Measurements from ENCODE around the gene THOC3. TPM values are rescaled to one million over a fixed set of nuclear protein-coding genes. Genes with fewer than 3 reads are reported as not detected.
"Not testable (repeated sequence)": the region's sequence is repeated elsewhere in the genome, so short reads cannot be mapped to it uniquely, and the experiment has no call there.

Gene THOC3
- total and polyA plus RNA-seq, 7 donors = 5.9 to 15.0 (median 10.6) TPM

DNA sequence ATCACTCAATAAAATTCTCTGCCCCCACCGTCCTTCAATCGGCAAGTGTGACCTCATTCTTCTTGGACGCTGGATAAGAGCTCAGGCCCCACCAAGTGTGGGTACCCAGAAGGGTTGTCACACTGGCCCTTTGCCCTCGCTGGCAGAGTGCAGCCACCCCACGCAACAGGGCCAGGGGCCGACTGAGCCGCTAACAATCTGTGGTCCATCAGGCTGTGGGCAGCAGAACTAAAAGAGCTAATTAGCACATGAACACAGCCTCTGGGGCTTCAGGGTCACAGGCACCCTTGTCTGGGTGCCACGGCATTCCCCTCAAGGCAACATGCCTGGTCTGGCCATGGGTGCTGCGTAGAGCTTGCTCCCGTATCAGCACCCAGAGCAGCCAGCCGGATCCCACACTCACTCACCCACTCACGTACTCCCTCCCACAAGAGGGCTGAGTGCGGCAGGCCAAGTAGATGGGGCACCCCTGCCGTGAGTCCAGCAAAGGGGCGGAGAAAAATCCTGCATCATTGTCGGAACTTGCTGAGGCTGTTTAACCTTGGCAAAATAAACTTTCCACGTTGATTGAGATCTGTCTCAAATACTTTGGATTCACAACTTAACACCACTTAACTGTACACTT, 11.4 kb upstream of the THOC3 start:
- not testable (repeated sequence) for H3K4me3 ChIP-seq

DNA sequence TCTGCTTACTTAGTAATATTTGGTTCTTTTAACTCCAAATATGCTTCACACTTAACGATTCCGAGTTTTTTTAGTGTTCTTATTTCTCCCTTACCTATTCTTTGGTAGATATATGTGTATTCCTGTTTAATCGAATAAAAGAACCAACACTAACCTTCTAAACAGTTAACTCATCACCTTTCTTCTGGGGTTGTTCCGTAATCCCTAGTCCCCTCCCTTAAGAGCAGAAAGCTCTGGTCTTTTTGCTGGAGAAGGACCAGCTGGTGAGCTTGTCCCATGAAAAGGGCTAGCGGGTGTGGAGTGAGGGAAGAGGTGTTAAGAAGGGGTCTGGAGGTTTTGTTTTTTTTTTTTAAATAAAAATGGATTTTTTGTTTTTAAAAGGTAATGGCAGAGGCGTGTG, 266 bp upstream of the THOC3 start:
- 5 to 9% (median 8%) methylated on average over 4 of the region's 6 CpGs for WGBS, 3 donors
- H3K27me3 ChIP-seq (ENCODE audit: insufficient read depth in 3 of 3, low read length in 2 of 3); H3K4me1 ChIP-seq; H3K9me3 ChIP-seq; H3K36me3 ChIP-seq (ENCODE audit: insufficient read depth in 1 of 2, low read depth in 1 of 2); DNase-seq; H3K27ac ChIP-seq; intact Hi-C loops (cut with DNase I): not testable (repeated sequence)
- H3K4me3 ChIP-seq = peak overlapping the region; percentile 75
- peak in 3 of 4 donors; percentile 26 to 59 (median 34) for ATAC-seq

More for the DNA sequence above, 11.4 kb upstream of the THOC3 start:
- intact Hi-C loops (cut with DNase I); H3K27ac ChIP-seq; H3K9me3 ChIP-seq; DNase-seq; H3K4me1 ChIP-seq; H3K27me3 ChIP-seq (ENCODE audit: insufficient read depth in 3 of 3, low read length in 2 of 3); ATAC-seq; H3K36me3 ChIP-seq (ENCODE audit: insufficient read depth in 1 of 2, low read depth in 1 of 2): not testable (repeated sequence)
- 59 to 82% (median 82%) methylated on average over 4 to 5 of the region's 17 CpGs for WGBS, 3 donors

DNA sequence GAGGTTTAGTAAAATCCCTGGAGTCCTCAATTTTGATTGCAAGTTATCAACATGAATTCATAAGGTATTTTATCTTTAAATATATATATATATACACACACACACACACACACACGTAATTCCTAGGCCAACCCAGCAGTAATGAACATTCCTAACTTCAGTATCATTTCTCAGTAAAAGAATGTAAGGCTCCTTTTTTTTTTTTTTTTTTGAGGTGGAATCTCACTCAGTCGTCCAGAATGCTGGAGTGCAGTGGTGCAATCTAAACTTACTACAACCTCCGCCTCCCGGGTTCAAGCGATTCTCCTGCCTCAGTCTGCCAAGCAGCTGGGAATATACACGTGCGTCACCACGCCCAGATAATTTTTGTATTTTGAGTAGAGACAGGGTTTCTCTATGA, 5.8 kb downstream of the THOC3 start:
- H3K4me3 ChIP-seq; intact Hi-C loops (cut with DNase I); ATAC-seq; DNase-seq; H3K9me3 ChIP-seq; H3K4me1 ChIP-seq; H3K27me3 ChIP-seq (ENCODE audit: insufficient read depth in 3 of 3, low read length in 2 of 3); H3K27ac ChIP-seq: not testable (repeated sequence)
- peaks cover 0 to 10% of the 10 kb centered on the region in 2 donors for H3K36me3 ChIP-seq (ENCODE audit: insufficient read depth in 1 of 2, low read depth in 1 of 2)
- 82 to 91% (median 90%) methylated on average over 4 to 5 of the region's 8 CpGs for WGBS, 3 donors

DNA sequence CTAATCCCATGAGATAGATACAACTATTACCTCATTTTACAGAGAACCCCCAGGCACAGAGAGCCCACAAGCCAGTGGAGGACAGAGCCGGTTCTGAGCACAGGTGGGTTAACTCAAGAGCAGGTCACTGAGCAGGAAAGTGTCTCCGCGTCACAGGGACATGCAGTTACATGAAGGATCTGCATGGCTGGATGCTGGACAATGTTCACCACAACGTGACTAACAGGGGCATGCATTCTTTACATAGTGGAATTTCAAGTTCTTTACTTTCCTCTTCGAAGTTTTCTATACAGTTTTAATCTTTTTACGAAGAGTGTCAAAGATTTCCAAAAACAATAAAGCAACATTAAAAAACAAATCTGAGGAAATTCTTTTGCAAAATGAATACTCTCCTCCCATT, 7.9 kb downstream of the THOC3 start:
- H3K27me3 ChIP-seq (ENCODE audit: insufficient read depth in 3 of 3, low read length in 2 of 3); H3K9me3 ChIP-seq; ATAC-seq; H3K27ac ChIP-seq; H3K4me3 ChIP-seq; H3K4me1 ChIP-seq; DNase-seq; intact Hi-C loops (cut with DNase I): not testable (repeated sequence)
- 78 to 96% (median 88%) methylated on average over 3 to 6 of the region's 6 CpGs for WGBS, 3 donors
- H3K36me3 ChIP-seq (ENCODE audit: insufficient read depth in 1 of 2, low read depth in 1 of 2) = peaks cover 0 to 10% of the 10 kb centered on the region in 2 donors

DNA sequence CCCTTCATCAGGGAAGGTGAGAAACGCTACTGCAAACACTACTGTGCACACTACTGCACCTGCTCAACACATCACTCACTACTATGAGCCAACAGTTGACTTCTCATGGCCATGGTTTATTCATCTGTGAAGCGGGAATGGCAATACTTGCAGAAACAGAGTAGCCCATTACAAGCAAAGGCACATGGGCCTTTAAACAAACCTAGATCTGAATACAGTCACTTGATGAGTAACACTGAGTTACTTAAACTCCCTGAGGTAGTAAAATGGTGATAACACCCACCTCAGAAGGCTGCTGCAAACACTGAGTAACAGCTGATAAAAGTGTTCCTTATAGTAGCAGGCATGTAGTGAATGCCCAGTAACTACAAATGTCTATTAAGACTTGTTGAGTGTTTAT, 9.6 kb downstream of the THOC3 start:
- H3K4me1 ChIP-seq; intact Hi-C loops (cut with DNase I): not testable (repeated sequence)

DNA sequence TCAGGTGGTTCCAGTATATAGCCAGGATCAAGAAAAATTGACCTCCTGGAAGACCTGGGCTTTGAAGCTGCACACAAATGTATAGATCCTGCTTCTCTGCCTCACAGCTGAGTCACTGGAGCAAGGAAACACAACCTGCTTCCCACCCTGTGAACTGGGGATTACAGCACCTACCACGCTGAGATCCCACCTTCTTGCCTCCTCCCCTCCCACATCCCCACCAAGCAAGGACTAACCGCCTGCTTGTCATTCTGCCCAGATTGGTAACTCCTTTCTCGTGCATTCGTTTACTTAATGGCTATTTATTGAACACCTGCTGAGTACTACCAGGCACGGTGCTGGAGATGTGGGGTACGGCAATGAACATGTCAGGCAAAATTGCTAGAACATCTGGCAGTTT, 14.0 kb downstream of the THOC3 start:
- H3K36me3 ChIP-seq (ENCODE audit: insufficient read depth in 1 of 2, low read depth in 1 of 2); intact Hi-C loops (cut with DNase I); ATAC-seq; H3K27ac ChIP-seq; DNase-seq; H3K4me3 ChIP-seq; H3K9me3 ChIP-seq; H3K27me3 ChIP-seq (ENCODE audit: insufficient read depth in 3 of 3, low read length in 2 of 3); H3K4me1 ChIP-seq: not testable (repeated sequence)
- WGBS, 3 donors = 71 to 78% (median 77%) methylated on average over 4 of the region's 6 CpGs

More for the DNA sequence above, 9.6 kb downstream of the THOC3 start:
- 81 to 95% (median 91%) methylated on average over 2 of the region's 2 CpGs for WGBS, 3 donors
- H3K36me3 ChIP-seq (ENCODE audit: insufficient read depth in 1 of 2, low read depth in 1 of 2); H3K4me3 ChIP-seq; ATAC-seq; H3K27ac ChIP-seq; H3K27me3 ChIP-seq (ENCODE audit: insufficient read depth in 3 of 3, low read length in 2 of 3); DNase-seq; H3K9me3 ChIP-seq: not testable (repeated sequence)

DNA sequence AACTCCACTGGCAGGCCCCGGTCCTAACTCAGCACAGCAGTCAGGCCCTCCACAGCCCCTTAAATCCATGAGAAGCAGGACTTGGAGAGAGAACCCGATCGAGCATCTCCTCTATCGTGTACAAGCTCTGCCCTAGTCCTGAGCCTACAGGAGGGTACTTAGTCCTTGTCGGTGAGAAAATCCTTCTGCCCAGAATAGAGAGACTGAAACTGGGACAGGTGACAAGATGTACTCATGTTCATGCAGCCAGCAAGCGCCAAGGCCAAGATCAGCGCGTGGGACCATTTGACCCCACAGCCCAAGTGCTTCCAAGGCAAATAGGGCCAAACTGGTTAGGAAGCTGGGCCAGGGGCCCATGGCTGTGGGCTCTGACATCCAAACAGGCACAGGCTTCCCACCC, 15.3 kb downstream of the THOC3 start:
- intact Hi-C loops (cut with DNase I); DNase-seq; H3K36me3 ChIP-seq (ENCODE audit: insufficient read depth in 1 of 2, low read depth in 1 of 2); H3K4me1 ChIP-seq; H3K27me3 ChIP-seq (ENCODE audit: insufficient read depth in 3 of 3, low read length in 2 of 3); H3K9me3 ChIP-seq; H3K27ac ChIP-seq; H3K4me3 ChIP-seq: not testable (repeated sequence)
- peak in 3 of 4 donors; percentile 46 to 73 (median 66) for ATAC-seq
- WGBS, 3 donors = 58 to 80% (median 59%) methylated on average over 3 to 5 of the region's 8 CpGs

DNA sequence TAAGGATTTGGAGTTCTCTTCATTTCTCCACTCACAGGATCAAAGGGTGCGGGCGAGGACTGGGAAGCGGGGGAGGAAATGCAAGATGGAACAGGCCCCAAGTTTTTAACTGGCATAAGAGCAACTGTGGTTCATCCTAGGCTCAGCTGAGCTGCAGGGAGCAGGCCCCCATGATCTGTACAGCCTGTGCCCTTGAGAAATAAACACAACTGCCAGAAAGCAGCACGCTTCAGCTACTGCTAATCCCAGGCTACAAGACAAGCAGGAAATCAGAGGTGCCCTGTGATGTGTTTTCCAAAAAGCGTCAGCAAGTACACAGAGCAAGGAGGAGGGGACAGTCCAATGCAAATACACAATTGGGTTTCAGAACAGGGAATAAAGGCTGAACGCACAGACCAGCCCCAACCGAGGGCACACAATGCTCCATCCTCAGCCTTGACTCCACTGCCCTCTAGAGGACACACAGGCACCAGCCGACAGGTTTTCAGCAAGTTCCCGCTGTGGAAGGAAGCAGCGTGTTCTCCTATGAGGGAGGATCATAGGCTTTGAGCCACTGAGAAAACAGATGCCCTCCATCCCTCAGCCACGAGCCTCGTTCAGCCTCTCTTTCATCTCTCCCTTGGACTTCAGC, 16.7 kb downstream of the THOC3 start:
- H3K36me3 ChIP-seq (ENCODE audit: insufficient read depth in 1 of 2, low read depth in 1 of 2); H3K27me3 ChIP-seq (ENCODE audit: insufficient read depth in 3 of 3, low read length in 2 of 3); DNase-seq; H3K4me1 ChIP-seq; intact Hi-C loops (cut with DNase I); H3K27ac ChIP-seq; H3K4me3 ChIP-seq; H3K9me3 ChIP-seq: not testable (repeated sequence)
- 90 to 100% methylated on average over 2 to 3 of the region's 12 CpGs; no CpG with 5 or more reads in 1 of the 3 donors for WGBS, 3 donors
- peak; percentile 84 to 93 (median 88) for ATAC-seq

DNA sequence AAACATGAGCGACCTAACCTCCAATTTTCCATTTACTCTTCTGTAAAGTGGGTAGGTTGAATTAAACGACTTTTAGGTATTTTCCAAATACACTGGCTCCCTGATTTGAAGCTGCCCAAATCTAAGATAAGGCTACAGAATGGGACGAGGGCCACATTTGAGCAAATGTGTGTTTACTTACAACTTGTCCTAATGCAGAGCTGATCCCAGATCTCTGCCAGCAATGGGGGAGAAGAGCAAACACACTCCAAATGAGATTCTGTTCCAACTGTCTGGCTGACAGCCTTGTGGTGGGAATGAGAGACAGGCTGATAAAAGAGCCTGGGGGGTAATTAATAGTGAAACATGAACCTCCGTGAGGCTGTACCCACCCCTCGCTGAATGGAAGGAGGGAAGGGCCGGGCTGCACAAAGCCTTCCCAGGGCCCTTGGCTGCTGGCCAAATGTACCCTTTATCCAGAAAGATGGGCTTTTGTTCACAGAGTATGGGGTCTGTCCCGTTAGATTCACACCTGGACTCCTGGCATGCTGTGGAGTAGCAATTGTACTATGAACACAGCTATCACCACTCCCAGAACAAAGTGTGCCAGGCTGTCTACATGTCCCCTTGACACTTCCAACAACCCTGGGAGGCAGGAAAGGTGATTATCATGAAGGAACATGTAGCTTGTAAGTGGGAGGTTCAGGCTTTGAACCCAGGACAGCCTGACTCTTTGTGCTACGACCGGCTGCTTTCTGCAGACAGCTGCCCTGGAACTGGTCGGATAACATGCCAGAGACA, 19.6 kb downstream of the THOC3 start:
- H3K4me3 ChIP-seq; H3K27me3 ChIP-seq (ENCODE audit: insufficient read depth in 3 of 3, low read length in 2 of 3); H3K9me3 ChIP-seq; intact Hi-C loops (cut with DNase I); H3K4me1 ChIP-seq; H3K36me3 ChIP-seq (ENCODE audit: insufficient read depth in 1 of 2, low read depth in 1 of 2); H3K27ac ChIP-seq; DNase-seq; ATAC-seq: not testable (repeated sequence)
- 89 to 92% (median 90%) methylated on average over 3 to 6 of the region's 10 CpGs for WGBS, 3 donors

DNA sequence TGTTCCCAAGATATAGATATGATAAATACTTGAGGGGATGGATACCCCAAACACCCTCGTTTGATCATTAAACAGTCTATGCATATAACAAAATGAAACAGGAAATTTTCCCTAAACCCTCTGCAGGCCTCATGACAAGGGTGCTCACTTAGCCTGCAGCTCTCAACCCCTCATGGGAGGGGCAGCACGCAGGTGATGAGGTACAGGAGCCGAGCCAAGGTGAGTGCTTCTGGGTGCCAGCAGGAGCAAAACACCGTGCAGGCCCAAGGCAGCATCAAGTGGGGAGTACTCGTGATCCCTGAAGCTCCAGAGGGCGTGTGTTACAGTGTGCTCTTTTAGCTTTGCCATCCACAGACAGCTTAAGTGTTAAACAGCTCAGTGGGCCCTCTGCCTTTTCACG, 24.9 kb downstream of the THOC3 start:
- WGBS, 3 donors = 88 to 98% (median 94%) methylated on average over 3 to 4 of the region's 7 CpGs
- ATAC-seq; H3K36me3 ChIP-seq (ENCODE audit: insufficient read depth in 1 of 2, low read depth in 1 of 2); H3K4me1 ChIP-seq; intact Hi-C loops (cut with DNase I); DNase-seq; H3K4me3 ChIP-seq; H3K27me3 ChIP-seq (ENCODE audit: insufficient read depth in 3 of 3, low read length in 2 of 3); H3K27ac ChIP-seq; H3K9me3 ChIP-seq: not testable (repeated sequence)

DNA sequence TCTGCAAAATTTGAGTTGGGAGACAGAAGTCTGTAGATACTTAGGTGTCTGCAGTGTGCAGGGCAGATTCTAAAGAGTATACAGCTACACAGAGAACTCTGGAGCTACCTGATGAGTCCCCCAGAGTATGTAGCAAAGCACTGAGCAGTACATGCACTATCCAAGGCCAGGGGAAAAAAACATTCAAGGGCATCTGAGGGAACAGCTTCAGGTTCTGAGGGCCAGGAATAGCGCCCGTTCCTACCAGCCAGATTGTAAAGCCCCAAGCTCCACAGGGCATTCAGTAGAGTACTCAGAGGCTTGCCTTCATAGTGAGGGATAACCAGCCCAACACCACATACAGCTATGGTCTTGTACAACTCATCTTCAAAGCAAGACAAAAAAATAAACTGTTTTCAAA, 27.5 kb downstream of the THOC3 start:
- ATAC-seq; H3K27me3 ChIP-seq (ENCODE audit: insufficient read depth in 3 of 3, low read length in 2 of 3); H3K4me3 ChIP-seq; intact Hi-C loops (cut with DNase I); H3K27ac ChIP-seq; H3K9me3 ChIP-seq; H3K36me3 ChIP-seq (ENCODE audit: insufficient read depth in 1 of 2, low read depth in 1 of 2); DNase-seq; H3K4me1 ChIP-seq: not testable (repeated sequence)
- 50 to 61% (median 53%) methylated on average over 2 of the region's 2 CpGs for WGBS, 3 donors
